ENCODE results near the gene VRK1.
A peak's percentile ranks its signal among the peaks of the same experiment; 100 is the strongest.

Gene VRK1

GRCh38 chr14:96824283-96824682 lies 27.1 kb downstream of the VRK1 start:
- peak; percentile 38 for DNase-seq (ENCODE audit: low read depth, low spot score)

DNA sequence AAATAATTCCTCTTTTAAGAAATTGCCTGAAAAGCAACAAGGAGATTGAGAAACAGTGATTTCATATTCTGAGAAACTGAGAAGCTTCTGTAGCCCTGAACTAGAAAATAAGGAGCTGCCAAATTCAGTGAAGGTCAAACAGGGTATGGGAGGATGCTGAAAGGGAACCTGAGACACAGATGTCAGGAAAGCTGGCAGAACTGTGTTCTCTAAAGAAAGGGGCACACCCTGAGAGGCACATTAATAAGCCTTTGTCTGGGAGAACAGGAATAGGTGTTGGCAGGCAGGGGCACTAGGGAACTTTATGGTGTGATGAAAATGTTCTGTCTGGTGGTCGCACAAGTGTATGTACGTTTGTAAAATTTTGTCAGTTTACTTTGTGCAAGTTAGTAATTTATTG lies 29.6 kb downstream of the VRK1 start:
- DNase-seq (ENCODE audit: low read depth, low spot score), result no peak

GRCh38 chr14:96827290-96827689 lies 30.1 kb downstream of the VRK1 start:
- peak; percentile 26 for DNase-seq (ENCODE audit: low read depth, low spot score)

DNA sequence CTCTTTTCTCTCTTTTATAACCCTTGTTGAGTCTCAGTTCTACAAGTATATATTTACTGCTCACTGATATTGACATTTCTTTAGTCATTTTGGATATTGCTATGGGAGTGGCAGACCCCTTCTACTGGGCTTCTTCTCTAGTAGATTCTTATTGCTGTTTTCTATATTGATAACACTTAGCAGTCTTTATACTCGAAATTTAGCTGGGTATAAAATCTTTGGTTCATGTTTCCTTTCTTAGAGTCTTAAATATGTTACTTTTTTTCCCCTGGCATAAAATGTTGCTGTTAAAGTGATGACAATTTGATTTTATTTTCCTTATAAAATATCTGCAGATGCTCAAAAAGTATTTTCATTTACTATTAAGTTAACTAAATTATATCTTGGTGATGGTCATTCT lies 32.6 kb downstream of the VRK1 start:
- no peak for DNase-seq (ENCODE audit: low read depth, low spot score)

DNA sequence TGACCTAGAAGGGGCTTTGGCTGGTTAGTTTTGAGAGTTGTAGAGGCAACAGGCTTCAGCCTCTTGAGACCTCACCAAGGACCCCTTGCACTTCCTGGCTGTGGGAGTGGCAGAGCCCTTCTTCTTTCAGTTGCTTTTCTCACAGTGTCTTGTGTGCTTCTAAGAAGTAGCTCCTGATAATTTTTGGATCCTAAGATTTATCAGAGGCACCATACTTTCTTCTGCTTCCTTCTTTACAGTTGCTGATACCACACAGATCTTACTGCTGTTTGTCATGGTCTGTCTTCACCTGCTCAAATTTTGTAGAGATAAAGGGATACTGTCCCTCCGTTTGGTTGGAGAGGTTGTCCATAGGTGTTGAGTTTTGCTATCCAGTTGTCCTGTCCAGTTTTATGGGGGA lies 33.8 kb downstream of the VRK1 start:
- DNase-seq (ENCODE audit: low read depth, low spot score), result no peak

GRCh38 chr14:96832351-96832750 lies 35.2 kb downstream of the VRK1 start:
- no peak for DNase-seq (ENCODE audit: low read depth, low spot score)

DNA sequence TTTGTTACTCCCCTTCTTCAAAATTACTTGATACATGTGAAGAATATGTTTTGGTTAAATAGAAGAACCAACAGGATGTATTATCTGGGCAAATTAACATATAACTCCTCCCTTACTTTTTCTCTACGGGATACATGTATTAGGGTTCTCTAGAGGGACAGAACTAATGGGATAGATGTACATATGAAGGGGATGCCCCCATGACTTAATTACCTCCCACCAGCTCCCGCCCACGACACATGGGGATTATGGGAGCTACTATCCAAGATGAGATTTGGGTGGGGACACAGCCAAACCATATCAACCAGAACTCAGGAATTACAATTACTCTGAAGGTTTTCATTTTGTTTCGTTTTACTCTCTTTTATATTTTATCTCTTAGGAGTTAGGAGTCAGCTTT lies 41.3 kb downstream of the VRK1 start:
- no peak for DNase-seq (ENCODE audit: low read depth, low spot score)

GRCh38 chr14:96839251-96839650 lies 42.1 kb downstream of the VRK1 start:
- DNase-seq (ENCODE audit: low read depth, low spot score), result no peak

GRCh38 chr14:96843137-96843536 lies 46.0 kb downstream of the VRK1 start:
- DNase-seq (ENCODE audit: low read depth, low spot score), result no peak

- no peak for DNase-seq (ENCODE audit: low read depth, low spot score)
These were observed 47.8 kb downstream of the VRK1 start for GRCh38 chr14:96844857-96845570.

DNA sequence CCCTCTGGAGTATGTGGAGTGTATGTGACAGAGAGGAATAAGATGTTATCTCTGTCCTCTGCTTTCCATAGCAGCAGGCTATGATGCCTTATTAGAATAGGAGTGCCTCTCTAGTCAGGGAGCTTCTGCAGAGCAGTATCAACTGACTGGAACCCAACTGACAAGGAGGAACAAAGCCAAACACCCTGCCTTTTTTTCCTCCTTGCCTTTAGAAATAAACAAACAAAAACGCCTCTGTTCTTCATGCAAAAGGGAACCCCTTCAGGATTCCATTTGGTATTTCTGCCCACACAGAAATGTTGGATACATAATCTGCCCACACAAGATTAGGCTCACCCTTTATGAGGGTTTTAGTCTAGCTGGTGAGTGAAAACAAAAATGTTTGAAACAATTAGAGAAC lies 50.3 kb downstream of the VRK1 start:
- no peak for DNase-seq (ENCODE audit: low read depth, low spot score)

DNA sequence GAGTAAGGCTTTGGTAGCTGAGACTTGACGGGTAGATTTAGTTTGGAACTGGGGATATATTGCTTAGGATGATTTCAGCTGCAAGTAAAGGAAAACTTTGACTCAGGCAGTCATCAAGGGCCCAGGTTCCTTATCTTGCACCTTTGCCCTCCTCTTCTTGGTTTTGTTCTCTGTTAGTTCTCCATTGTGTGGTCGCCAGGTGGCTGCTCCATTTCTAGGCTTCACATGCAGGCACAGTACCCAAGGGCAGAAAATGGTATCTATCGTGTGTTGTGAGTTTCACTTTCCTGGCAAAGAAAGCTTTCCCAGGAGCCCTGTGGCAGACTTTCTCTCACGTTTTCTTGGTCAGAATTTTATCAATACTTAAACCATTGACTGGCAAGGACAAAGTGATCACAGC lies 50.8 kb downstream of the VRK1 start:
- no peak for DNase-seq (ENCODE audit: low read depth, low spot score)

DNA sequence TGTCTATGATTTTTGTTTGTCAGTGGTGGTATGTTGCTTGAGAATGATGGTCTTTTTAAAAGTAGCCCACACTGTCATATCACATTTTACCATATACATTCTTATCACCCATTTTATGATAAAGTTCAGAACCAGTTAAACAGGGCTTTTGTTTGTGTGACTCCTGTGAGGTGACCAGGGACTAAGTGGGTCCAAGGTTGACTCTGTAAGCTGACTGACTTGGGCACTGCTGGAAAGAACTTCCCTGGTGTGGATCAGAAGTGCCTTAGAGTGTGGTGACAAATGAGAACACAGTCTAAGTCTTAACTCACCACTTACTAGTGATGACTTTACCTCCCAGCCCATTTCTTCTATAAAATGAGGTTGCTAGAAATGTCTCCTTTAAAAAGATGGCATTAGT lies 52.6 kb downstream of the VRK1 start:
- DNase-seq (ENCODE audit: low read depth, low spot score), result no peak

DNA sequence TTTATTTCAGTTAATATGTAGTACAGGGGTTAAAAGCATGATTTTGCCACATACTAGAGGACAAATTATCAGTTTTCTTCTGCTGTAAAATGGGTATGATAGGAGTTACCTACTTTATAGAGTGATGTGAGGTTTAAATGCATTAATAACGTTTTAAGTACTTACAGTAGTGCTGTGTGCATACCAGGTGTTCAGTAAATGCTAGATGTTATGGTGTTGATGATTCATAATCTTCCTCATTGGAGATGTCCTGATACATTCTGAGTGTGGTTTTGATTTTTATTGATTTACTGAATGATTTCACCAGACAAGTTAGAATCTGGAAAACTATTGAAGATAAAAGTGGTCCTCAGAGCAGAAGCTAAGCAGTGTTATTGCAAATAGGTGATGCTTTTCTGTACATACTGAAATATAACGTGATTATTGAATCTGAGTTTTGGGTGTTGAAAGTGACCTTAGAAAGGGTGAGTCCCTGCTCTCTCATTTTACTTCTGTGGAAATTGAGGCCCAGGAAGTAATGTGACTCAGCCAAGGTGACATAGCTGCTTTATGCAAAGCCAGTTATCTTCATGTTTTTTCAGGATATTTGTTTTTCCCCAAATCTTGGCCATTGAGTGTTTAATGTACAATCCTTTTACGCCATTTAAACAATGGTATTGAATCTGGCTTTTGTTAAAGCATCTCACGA lies 54.7 kb downstream of the VRK1 start:
- no peak for DNase-seq (ENCODE audit: low read depth, low spot score)

DNA sequence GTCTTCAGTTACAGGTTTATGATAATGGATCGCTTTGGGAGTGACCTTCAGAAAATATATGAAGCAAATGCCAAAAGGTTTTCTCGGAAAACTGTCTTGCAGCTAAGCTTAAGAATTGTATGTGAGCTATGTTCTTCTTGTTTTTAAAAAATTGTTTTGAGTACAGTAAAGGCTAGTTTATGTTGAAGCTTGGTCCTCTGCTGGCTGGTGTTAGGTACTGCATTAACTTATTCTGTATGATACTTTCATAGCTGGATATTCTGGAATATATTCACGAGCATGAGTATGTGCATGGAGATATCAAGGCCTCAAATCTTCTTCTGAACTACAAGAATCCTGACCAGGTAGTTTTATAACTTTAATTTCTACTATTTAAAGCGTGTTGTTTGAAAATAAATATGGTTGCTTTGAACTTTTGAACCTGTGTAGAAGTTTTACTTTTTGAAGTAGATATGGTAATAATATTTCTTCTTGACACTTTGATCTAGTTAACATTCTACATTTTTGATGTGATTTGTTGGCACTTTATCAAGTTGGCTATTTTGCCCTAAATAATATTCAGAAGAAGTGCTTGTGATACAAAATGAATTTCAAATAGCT lies 55.7 kb downstream of the VRK1 start:
- peak; percentile 54 for DNase-seq (ENCODE audit: low read depth, low spot score)

- no peak for DNase-seq (ENCODE audit: low read depth, low spot score)
These were observed 61.5 kb downstream of the VRK1 start for GRCh38 chr14:96858643-96859042.

DNA sequence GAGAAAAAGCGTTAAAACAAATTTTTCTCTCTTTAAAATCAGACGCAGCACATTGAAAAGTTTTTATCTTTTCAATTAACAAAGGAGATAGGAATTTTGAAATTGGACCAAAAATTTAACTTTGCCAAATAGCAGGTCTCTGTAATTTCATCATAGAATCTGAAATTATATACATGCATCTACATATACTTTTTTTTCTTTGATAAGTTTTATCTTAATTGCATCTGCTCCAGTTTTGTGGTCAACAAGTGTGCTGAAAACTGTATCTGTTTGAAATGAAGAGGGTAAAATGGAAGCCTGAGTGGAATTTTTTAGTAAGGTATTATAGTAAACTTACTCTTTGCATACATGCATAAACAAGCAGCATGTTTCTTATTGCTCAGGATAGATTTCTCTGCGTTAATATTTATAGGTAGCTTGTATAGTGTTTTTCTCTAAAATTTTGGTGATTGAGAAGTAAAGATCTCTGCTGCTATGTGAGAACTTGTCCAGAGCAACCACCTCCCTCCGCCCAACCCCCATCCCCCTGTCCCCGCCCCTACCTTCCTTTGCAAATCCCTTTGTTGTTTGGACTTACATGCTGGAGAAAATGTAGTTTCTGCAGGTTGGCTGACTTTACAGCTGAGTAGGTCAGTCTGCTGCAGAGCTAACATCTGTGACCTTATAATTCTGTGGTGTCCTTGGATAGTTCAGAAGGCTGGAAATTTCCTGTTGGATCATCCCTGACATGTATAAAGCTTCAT lies 64.6 kb downstream of the VRK1 start:
- no peak for DNase-seq (ENCODE audit: low read depth, low spot score)

DNA sequence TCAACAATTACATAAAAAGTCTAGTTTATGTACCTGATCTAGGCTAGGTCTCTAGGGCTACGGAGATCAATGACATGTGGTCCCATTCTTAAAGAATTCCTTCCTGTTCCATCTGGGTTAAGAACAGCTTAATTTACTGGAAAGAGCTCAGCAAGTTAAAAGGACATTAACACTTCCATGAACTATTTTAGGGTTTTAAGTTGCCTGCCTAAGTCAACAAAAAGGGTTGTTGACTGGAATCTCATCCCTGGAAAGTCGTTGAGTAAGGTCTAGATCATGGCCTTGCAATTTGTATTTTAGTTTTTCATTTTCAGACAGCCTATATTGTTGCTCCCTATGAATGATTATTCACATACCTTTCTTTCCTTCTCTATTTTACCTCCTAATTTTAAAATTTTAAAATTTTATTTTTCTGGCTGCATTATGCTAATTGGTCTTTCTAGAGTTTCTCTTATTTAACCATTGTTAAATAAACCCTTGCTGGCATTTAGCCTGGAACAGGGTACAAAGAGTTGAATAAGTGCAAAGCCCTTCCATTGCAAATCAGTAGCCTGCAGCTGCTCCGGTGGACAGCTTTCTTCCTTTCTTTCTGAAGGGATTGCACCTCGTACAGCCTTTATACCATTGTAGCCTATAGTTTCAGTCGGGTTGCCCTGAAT lies 66.3 kb downstream of the VRK1 start:
- DNase-seq (ENCODE audit: low read depth, low spot score), result peak; percentile 52

- no peak for DNase-seq (ENCODE audit: low read depth, low spot score)
These were observed 66.8 kb downstream of the VRK1 start for GRCh38 chr14:96863986-96864330.

GRCh38 chr14:96867634-96868033 lies 70.5 kb downstream of the VRK1 start:
- DNase-seq (ENCODE audit: low read depth, low spot score), result no peak

DNA sequence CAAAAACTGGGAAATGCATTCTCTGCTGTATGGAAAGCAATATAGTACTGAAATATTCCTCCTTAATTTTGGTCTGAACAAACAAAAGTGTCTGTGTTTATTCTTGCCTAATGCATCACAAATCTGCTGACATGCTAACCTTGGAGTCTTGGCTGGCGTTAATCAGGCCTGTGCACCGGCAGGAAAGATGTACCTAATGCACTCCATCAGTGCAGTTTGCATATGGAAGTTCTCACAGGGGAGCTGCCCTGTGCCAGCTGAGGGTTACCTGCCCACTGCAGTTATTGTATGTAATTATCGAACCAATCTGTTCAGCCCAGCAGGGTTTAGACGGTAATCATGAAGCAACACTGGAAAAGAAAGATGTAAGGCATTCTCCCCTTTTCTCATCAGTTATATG lies 76.9 kb downstream of the VRK1 start:
- no peak for DNase-seq (ENCODE audit: low read depth, low spot score)

DNA sequence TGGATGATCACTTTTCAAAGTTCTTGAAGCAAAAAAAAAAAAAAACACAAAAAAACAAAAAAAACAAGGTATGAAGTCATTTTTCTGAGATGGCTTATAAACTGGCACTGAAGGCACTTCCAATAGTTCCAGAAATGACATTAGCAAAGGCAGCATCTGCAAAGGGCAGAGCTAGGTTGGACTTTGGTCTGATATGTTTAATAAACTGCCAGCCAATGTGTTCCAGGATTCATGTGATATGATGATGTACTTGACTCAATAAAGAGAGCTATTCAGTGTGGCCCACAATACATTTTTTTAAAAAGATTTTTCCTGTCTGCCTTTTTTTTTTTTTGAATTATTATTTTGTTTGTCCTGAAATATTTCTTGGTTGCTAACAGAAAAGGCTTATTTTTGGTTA lies 79.6 kb downstream of the VRK1 start:
- DNase-seq (ENCODE audit: low read depth, low spot score), result no peak
